Hippocampal formation (tissue), 2 donors: ENCODE data around the gene CIB1.
"Not testable (repeated sequence)": the region's sequence is repeated elsewhere in the genome, so short reads cannot be mapped to it uniquely, and the experiment has no call there.

Experiments used
- DNase-seq, 2 donors: peaks; one replicate each; lab custom pipeline; 2025; lab: John Stamatoyannopoulos, UW

CIB1 gene

GRCh38 chr15:90233387-90234095, at the start of gene CIB1:
CIB1 (minus strand) TSS chr15:90233941; CDS start chr15:90233885, 56 bp downstream.
- DNase-seq, result peak; percentile 96

- not testable (repeated sequence) for DNase-seq
These were observed 47.9 kb upstream of the CIB1 start for GRCh38 chr15:90281637-90282036.

DNA sequence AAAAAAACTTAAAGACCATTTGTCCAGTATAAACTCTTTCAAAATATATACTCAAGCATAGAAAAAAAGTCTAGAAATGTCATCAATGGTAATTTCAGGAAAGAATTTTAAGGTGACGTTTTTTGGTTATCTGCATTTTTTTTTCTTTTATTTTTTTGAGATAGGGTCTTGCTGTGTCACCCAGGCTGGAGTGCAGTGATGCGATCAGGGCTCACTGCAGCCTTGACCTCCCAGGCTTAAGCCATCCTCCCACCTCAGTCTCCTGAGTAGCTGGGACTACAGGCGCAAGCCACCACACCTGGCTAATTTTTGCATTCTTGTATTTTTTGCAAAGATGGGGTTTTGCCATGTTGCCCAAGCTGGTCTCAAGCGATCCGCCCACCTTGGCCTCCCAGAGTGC, 47.0 kb upstream of the CIB1 start:
- not testable (repeated sequence) for DNase-seq

- not testable (repeated sequence) for DNase-seq
These were observed 44.7 kb upstream of the CIB1 start for GRCh38 chr15:90278467-90278866.

DNA sequence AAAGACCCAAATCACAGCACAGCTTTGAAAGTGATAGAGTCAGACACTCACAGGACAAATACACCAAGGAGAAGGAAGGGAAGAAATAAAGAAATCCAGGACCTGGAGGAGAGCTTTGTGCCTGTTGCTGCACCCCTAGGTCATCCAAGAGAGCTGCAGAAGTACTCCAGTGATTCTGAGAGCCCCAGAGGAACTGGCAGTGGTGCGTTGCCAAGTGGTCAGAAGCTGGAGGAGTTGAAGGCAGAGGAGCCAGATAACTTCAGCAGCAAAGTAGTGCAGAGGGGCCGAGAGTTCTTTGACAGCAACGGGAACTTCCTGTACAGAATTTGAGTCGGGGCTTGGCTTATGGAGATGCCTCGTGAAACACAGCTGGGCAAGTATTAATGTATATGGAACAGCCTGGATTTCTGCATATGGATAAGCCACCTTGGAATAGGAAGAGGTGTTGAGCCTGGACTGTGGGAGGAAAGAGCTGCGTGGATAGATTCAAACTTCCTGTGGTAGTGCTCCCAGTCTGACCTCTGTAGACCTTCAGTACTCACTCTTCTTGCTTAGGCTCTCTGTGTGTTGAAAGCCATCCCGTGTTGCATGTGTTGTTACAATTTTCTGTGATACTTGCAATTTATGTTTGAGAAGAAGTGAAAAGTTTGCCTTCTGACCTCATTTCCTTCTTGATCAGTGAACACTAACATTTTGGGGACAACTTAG, 37.9 kb upstream of the CIB1 start:
- DNase-seq, result no peak

GRCh38 chr15:90270502-90271150, 36.9 kb upstream of the CIB1 start:
- DNase-seq, result no peak

DNA sequence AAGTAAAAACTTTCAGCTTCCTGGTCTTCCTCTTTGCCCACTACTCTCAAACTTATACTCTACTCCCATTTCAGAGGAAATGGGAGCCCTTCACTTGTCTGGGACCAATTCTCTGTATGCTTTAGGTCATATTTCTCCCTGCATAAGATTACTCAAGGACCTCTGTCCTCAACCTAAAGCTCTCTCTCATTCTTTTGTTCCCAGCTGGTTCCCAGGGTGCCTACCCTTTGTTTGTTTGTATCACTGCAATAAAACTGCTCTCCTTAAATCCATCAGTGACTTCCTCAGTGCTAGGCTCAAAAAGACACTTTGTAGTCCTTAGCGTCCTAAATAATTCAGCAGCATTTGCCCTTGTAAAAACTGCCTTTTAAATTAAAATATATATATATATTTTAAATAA, 34.7 kb upstream of the CIB1 start:
- no peak for DNase-seq

DNA sequence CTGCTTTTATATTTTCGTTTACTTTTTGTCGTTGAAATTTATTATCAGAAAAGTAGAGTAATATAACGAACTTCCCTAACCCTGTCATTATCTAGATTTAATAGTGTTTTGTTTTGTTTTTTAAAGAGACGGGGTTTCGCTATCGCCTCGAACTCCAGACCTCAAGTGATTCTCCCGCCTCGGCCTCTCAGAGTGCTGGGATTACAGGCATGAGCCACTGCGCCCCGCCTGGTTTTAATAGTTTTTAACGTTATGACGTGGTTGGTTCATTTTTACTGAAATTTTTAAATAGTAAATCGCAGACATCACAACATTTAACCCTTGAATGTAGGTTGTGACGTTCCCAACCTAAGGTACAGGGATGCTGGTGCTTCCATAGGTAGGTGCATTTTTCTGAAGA, 32.7 kb upstream of the CIB1 start:
- DNase-seq, result no peak

GRCh38 chr15:90266061-90266431, 32.3 kb upstream of the CIB1 start:
- peak in 1 of 2 donors; percentile 44 for DNase-seq

GRCh38 chr15:90265271-90266060, 31.7 kb upstream of the CIB1 start, which contains the start of gene NGRN:
NGRN (plus strand) TSS chr15:90265672; CDS start chr15:90265713, 41 bp downstream.
- peak; percentile 89 to 93 for DNase-seq

DNA sequence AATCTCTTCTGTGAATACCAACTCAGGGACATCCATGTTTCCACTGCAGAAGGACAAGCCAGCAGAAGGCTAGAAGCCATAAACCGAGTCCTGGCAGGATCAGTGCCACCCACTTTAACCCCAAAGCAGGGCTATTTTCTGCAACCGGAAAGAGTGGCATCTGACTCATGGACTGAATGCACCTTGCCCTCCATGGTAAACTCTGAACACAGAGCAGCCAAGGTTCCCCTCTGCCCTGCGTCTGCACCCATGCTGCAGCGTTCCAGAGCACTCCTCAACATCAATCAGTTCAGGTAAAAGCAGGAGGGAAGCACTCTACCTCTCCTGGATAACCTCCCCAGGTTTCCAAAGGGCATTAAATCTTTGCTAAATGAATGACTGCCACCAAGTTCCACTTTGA, 30.9 kb upstream of the CIB1 start:
- no peak for DNase-seq

DNA sequence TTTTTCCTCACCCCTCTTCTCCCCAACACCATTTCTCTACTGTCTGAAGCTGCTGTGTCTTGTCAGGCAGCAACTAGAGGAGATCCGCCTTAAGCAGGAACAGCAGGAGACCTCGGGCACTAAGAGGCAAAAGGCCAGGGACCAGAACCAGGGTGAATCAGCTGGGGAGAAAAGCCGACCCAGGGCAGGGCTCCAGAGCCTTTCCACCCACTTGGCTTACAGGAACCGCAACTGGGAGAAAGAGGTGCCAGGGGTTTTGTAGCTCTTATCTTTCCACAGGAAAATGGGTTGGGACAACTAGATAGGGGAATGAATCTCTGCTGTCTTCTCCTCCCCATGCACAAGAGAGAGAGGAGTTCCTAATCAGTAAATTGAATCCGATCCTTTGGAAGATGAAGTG, 28.7 kb upstream of the CIB1 start:
- DNase-seq, result no peak

- no peak for DNase-seq
These were observed 28.1 kb upstream of the CIB1 start for GRCh38 chr15:90261811-90262210.

- DNase-seq, result not testable (repeated sequence)
These were observed 27.0 kb upstream of the CIB1 start for GRCh38 chr15:90260731-90261130.

DNA sequence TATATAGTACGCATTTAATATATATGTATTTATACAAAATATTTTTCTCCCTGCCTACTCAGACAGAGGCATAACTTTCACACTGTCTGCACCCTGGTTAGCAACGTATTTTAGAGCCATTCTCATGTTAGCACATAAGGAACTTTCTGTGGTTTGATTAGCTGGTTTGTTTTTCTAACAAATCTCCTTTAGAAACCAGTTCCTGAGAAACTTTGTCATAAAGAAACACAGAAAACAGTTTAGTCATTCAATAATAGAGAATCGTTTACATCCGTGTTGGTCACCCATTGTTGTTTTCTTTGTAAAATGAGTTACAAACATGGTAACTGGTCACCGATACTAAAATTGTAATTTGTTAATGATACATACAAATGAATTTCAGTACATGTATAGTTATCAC, 25.8 kb upstream of the CIB1 start:
- no peak for DNase-seq

GRCh38 chr15:90257776-90258175, 24.0 kb upstream of the CIB1 start:
- no peak for DNase-seq

- DNase-seq, result peak; percentile 62 to 83
These were observed 15.6 kb upstream of the CIB1 start, which contains the start of gene TTLL13 for GRCh38 chr15:90249203-90249863. TTLL13 (plus strand) TSS chr15:90249556; CDS start chr15:90250631, 1,075 bp downstream.

GRCh38 chr15:90248789-90249202, 15.1 kb upstream of the CIB1 start:
- no peak for DNase-seq

- no peak for DNase-seq
These were observed 10.3 kb upstream of the CIB1 start for GRCh38 chr15:90243943-90244639.

DNA sequence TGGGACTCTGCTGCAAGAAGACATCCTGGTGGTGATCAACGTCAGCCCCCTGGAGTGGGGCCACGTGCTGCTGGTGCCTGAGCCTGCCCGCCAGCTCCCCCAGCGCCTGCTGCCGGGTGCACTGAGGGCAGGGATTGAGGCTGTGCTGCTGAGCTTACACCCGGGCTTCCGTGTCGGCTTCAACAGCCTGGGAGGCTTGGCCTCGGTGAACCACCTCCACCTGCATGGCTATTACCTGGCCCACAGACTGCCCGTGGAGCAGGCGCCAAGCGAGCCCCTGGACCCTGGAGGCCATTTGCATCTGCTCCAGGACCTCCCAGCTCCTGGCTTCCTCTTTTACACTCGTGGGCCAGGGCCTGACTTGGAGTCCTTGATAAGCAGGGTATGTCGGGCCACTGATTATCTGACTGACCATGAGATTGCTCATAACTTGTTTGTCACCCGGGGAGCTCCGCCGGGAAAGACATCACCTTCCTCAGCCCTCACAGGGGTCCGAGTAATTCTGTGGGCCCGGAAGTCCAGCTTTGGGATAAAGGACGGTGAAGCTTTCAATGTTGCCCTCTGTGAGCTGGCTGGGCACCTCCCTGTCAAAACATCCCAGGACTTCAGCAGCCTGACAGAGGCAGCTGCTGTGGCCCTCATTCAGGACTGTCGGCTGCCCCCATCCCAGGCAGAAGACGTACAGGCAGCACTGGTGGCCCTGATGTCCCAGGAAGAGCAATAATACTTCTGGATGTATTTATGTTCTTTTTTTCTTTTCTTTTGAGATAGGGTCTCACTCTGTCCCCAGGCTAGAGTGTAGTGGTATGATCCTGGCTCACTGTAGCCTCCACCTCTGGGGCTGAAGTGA, 7.8 kb upstream of the CIB1 start:
- DNase-seq, result no peak
